Suprapubic skin (tissue), 4 donors: Measurements from ENCODE around the gene GALNT3. TPM values are rescaled to one million over a fixed set of nuclear protein-coding genes. Genes with fewer than 3 reads are reported as not detected.

Experiments used
- DNase-seq, 2 donors: peaks; one replicate each; pipeline ENCODE4 v3.0.0-alpha.2; 2019; ENCODE audit warnings: low spot score in 2 of 2
- H3K27ac ChIP-seq: fragments of 200-600 bp; sonication (generic); one replicate; pipeline ENCODE4 v1.5.1; 2019
- H3K27me3 ChIP-seq: fragments of 200-600 bp; sonication (generic); one replicate; pipeline ENCODE4 v1.5.1; 2019
- H3K36me3 ChIP-seq: fragments of 200-600 bp; sonication (generic); one replicate; pipeline ENCODE4 v1.5.1; 2019
- H3K4me1 ChIP-seq: fragments of 200-600 bp; sonication (generic); one replicate; pipeline ENCODE4 v1.5.1; 2019
- H3K4me3 ChIP-seq: fragments of 200-600 bp; sonication (generic); one replicate; pipeline ENCODE4 v1.5.1; 2019; ENCODE audit warnings: mild to moderate bottlenecking
- H3K9me3 ChIP-seq: fragments of 200-600 bp; sonication (generic); one replicate; pipeline ENCODE4 v1.5.1; 2019
- EP300 ChIP-seq: sonication (generic); formaldehyde crosslinking; IDR thresholded peaks from one replicate; pipeline ENCODE4 v1.6.1; 2017; ENCODE audit warnings: antibody characterized with exemption
- POLR2A ChIP-seq, 2 donors: fragments of 450-650 bp; IDR thresholded peaks; one replicate each; pipeline ENCODE4 v1.6.1; 2017; ENCODE audit warnings: antibody characterized with exemption in 2 of 2, mild to moderate bottlenecking in 2 of 2, moderate library complexity in 2 of 2
- POLR2AphosphoS5 ChIP-seq, 3 donors: sonication (generic); formaldehyde crosslinking; IDR thresholded peaks; one replicate each; pipeline ENCODE4 v1.6.1; 2017; ENCODE audit warnings: antibody characterized with exemption in 3 of 3
- WGBS: methylation state at CpG from one replicate; pipeline ENCODE4 v1.1.5; 2018; 5-methylcytosine and 5-hydroxymethylcytosine counted together
- total RNA-seq, 4 donors: library from RNA; depleted of rRNA; stranded (reverse); fragments of >200 nt; gene quantifications; one replicate each; pipeline ENCODE4 v1.1.0, GENCODE V29; 2016
- TF ChIP-seq, protein P1 (sequence below), 2 donors: fragments of 200-600 bp in 1 of 2; fragments of 450-650 bp in 1 of 2; sonication (generic) in 1 of 2; IDR thresholded peaks; one replicate each; pipeline ENCODE4 v1.5.1; 2016 to 2019; ENCODE audit warnings: antibody characterized with exemption in 2 of 2, mild to moderate bottlenecking in 1 of 2, moderate library complexity in 1 of 2

GALNT3 gene
- total RNA-seq, 4 donors from 2014 or later, result 14.9 to 24.0 (median 15.9) TPM

DNA sequence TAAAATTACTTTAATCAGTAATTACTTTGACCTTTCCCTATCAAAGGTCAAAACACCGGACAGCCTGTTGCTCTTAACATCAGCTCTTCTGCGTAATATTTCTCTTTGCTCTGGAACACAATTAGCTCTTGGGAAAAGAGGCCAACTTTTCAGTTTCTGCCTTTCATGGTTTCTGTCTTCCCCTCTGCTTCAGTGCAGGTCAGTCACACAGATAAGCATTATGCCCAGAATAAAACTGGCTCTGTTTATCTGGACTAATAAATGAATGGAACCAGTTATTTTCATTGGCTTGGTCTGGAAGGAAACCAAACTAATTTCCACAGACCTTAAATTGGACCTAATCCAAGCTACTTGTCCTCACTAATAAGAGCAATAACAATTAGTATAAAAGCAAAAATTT, 26.2 kb upstream of the GALNT3 start:
- WGBS, result 66% methylated on average over 2 of the region's 2 CpGs
- Histone ChIP-seq H3K27me3 (no peaks in the 10 kb centered on the region), H3K36me3 (no peaks in the 10 kb centered on the region), H3K4me3 (no peak overlapping the region), H3K9me3 (no peaks in the 10 kb centered on the region), H3K27ac (no peak overlapping the region), H3K4me1 (no peaks in the 10 kb centered on the region)
- no peak for DNase-seq
- no peak for TF ChIP-seq POLR2A (IDR thresholded peaks at IDR 0.05)
- no peak for TF ChIP-seq POLR2AphosphoS5 (IDR thresholded peaks at IDR 0.05)
- TF ChIP-seq, protein P1, sequence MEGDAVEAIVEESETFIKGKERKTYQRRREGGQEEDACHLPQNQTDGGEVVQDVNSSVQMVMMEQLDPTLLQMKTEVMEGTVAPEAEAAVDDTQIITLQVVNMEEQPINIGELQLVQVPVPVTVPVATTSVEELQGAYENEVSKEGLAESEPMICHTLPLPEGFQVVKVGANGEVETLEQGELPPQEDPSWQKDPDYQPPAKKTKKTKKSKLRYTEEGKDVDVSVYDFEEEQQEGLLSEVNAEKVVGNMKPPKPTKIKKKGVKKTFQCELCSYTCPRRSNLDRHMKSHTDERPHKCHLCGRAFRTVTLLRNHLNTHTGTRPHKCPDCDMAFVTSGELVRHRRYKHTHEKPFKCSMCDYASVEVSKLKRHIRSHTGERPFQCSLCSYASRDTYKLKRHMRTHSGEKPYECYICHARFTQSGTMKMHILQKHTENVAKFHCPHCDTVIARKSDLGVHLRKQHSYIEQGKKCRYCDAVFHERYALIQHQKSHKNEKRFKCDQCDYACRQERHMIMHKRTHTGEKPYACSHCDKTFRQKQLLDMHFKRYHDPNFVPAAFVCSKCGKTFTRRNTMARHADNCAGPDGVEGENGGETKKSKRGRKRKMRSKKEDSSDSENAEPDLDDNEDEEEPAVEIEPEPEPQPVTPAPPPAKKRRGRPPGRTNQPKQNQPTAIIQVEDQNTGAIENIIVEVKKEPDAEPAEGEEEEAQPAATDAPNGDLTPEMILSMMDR (IDR thresholded peaks at IDR 0.05), result no peak
- no peak for TF ChIP-seq EP300

DNA sequence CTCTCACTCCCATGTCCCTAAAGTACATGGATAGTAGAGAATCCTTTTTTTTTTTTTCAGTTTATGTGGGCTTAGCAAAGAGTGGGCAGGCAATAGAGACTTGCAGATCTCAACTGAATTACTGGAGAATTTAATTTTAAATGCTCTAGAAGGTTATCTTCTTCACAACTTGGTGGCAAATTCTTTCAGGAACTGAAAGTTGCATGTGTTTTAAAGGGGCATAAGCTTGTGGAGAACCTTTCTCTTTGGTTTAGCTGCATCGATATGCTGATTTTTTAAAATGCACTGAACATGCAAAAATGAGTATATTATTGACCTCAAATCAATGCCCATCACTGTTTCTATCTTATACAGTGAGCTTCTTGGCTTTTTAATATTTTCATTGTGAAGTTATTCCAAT, 24.9 kb upstream of the GALNT3 start:
- 97% methylated on average over 1 of the region's 1 CpG for WGBS
- Histone ChIP-seq H3K27me3 (no peaks in the 10 kb centered on the region), H3K9me3 (no peaks in the 10 kb centered on the region)

DNA sequence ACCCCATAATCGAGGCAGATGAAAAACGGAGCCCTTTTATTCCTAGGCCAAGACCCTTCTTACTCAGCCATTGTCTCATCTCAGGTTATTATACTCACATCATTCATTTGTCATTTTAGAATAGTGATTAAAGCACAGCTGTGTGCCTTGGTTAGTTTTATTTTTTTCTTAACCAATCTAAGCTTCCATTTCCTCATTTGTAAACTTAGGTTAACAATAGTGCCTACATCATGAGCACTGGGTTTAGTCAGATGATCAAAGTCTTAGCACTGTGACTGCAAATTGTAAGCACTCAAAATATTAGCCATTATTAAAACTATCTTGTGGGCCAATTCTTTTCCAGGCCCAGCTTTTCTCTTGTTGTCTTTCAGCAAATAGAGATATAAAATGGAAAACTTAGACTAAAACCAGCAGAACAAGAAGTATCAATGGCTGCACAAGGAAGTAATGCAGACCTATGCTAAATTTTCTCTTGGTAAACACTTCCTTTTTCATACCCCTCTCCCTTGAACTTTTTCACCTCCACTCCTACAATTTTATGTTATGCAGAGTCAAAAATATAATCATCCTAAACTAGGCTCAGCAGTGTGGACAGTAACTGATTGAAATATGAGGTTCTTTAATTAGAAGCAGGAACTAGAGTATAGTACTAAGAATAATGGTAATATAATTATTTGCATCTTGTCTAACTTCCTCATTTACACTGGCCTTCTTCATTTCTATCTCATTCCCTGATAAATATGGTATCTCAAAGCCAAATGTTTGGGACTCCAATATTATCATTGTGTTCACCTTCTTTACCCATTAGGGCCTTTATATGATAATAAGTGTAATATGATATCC, 21.5 kb upstream of the GALNT3 start:
- no peak for DNase-seq
- H3K4me3 ChIP-seq, result no peak overlapping the region
- H3K27ac ChIP-seq, result no peak overlapping the region
- 85% methylated on average over 2 of the region's 2 CpGs for WGBS
- H3K27me3 ChIP-seq, result no peaks in the 10 kb centered on the region
- no peaks in the 10 kb centered on the region for H3K9me3 ChIP-seq
- no peaks in the 10 kb centered on the region for H3K4me1 ChIP-seq
- TF ChIP-seq POLR2A (IDR thresholded peaks at IDR 0.05), result no peak
- no peak for TF ChIP-seq EP300
- TF ChIP-seq POLR2AphosphoS5 (IDR thresholded peaks at IDR 0.05), result no peak
- TF ChIP-seq, protein P1 (IDR thresholded peaks at IDR 0.05), result no peak
- no peaks in the 10 kb centered on the region for H3K36me3 ChIP-seq

More for the DNA sequence above, 24.9 kb upstream of the GALNT3 start:
- Histone ChIP-seq H3K4me3 (no peak overlapping the region), H3K27ac (no peak overlapping the region), H3K36me3 (no peaks in the 10 kb centered on the region), H3K4me1 (no peaks in the 10 kb centered on the region)
- DNase-seq, result no peak
- no peak for TF ChIP-seq POLR2A (IDR thresholded peaks at IDR 0.05)
- TF ChIP-seq, protein P1 (IDR thresholded peaks at IDR 0.05), result no peak
- TF ChIP-seq POLR2AphosphoS5 (IDR thresholded peaks at IDR 0.05), result no peak
- no peak for TF ChIP-seq EP300

DNA sequence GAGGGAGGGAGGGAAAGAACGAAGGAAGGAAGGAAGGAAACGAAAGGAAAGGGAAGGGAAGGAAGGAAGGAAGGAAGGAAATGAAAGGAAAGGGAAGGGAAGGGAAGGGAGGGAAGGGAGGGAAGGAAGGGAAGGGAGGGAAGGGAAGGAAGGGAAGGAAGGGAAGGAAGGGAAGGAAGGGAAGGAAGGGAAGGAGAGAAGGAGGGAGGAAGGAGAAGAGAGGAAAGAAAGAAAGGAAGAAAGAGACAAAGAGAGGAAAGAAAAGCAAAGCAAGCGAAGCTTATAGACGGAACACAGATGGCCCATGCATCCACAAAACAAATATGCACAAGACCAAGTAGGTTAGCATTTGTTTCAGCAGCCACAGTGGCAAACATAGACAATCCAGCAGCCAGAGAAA, 20.4 kb upstream of the GALNT3 start:
- Histone ChIP-seq H3K4me3 (no peak overlapping the region), H3K27me3 (no peaks in the 10 kb centered on the region), H3K36me3 (no peaks in the 10 kb centered on the region), H3K27ac (no peak overlapping the region), H3K9me3 (no peaks in the 10 kb centered on the region), H3K4me1 (no peaks in the 10 kb centered on the region)
- TF ChIP-seq POLR2AphosphoS5 (IDR thresholded peaks at IDR 0.05), result no peak
- 89% methylated on average over 4 of the region's 4 CpGs for WGBS
- no peak for DNase-seq

DNA sequence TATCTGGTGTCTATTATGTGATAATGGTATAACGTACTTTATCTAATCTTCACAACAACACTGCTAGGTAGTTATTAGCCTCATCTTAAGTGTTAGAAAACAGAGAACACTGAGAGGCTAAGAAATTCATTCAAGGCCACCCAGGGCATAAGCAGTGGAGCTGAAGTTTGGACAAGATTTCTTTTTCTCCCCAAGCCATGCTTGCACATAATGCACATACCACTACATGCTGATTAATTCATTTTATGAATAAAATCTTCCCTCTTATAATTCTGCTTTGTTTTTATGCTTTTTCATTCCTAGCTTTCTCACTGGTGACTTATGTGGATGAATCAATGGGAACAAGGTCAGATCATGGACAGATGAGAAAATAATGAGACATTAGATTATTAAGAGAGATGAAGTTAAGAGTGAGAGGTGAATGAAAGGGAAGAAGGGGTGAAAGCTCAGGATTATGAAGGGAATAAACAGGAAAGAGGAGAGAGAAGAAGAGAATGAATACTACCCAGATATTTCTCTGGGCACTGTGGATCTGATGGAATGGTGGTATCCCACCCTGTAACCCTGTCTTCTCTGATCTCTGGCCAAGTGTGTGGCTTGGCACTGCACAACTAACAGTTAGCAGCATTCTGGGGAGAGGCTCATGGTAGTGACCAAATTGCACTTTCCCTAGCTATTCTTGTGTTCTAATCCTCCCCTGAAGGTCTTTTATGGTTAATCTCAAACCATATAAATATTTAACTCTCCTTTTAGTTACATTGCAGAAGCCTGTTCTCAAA, 17.7 kb upstream of the GALNT3 start:
- Histone ChIP-seq H3K27ac (no peak overlapping the region), H3K36me3 (no peaks in the 10 kb centered on the region), H3K4me1 (no peaks in the 10 kb centered on the region), H3K27me3 (no peaks in the 10 kb centered on the region), H3K9me3 (no peaks in the 10 kb centered on the region), H3K4me3 (no peak overlapping the region)
- WGBS, result 81% methylated on average over 1 of the region's 1 CpG
- no peak for DNase-seq
- no peak for TF ChIP-seq POLR2A (IDR thresholded peaks at IDR 0.05)
- no peak for TF ChIP-seq POLR2AphosphoS5 (IDR thresholded peaks at IDR 0.05)
- TF ChIP-seq, protein P1 (IDR thresholded peaks at IDR 0.05), result no peak
- no peak for TF ChIP-seq EP300
